ENCODE data around the gene SCN5A.

DNA sequence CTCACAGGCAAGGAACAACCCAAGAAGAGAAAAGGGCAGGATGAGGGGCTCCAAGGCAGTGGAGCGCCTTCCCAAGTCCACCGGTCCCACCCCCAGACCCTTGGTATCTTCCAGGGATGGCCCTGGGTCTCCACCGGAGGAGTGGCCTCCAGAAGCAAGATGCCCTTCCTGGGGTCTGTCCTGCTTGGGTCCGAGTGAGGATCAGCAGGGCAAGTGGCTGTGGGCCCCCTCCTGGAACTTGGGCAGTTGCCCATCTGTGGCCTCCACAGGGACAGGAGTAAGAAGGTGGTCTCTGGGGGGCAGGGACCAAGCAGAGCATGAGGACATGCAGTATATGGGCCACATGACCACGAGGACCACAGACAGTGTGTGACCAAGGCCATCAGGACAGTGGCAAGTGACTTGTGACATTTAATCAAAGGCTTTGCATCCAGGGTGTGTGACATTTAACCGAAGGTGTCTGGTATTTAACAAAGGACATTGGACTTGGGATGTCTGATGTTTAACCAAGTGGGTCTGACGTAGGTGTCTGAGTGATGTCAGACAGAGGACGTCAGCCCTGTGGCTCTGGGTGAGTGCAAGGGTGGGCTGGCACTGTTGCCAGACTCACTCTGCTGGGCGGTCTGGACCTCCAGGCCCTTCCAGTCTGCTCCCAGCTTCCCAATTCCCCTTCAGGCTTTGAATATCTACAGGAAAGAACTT lies 34.7 kb downstream of the SCN5A start:
- TF ChIP-seq POLR2A (IDR thresholded peaks at IDR 0.05; ENCODE audit: low read depth, low read length) (no peak), POLR2AphosphoS5 (IDR thresholded peaks at IDR 0.05; ENCODE audit: low read depth, low read length) (no peak), TAF1 (IDR thresholded peaks at IDR 0.05; ENCODE audit: borderline replicate concordance, low read depth, low read length) (no peak)
